EH (cell line): ENCODE data around the gene CHAT.

Source experiments
- DNase-seq: peaks from one replicate; pipeline ENCODE4 v3.0.0-alpha.2; 2015; ENCODE audit warnings: low read depth

Gene CHAT

DNA sequence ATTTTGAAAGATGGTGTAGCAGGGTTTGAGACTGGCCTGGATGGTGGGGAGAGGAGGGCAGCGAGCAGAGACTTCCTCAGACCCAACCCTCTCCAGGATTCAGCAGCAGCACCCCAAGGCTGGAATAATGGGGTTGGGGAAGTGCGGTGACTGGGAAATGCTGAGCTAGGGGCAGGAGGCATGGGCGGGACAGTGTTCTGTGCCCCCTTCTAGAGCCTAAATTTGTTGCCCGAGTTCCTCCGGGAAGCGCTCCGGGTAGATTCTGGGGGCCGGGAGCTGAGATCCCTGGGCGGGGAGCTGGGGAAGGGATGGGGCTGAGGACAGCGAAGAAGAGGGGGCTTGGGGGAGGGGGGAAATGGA, at the start of gene CHAT:
CHAT (plus strand) TSS at position 156 of the 360 bp plus-strand sequence; CDS start at position 309, 153 bp downstream.
- DNase-seq, result no peak

GRCh38 chr10:49564461-49565009, 49.3 kb upstream of the CHAT start:
- peak; percentile 72 for DNase-seq

DNA sequence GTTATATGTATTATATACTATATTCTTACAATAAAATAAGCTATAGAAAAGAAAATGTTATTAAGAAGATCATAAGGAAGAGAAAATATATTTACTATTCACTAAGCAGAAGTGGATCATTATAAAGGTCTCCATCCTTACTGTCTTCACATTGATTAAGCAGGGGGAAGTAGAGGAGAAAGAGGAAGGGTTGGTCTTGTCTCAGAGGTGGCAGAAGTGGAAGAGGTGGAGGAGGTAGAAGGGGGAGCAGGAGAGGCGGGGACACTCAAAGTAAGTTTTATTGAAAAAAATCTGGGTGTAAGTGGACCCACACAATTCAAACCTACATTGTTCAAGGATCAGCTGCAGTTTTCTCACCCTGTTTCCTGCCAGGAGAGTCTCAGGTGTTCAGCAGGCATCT, 46.0 kb upstream of the CHAT start:
- no peak for DNase-seq

DNA sequence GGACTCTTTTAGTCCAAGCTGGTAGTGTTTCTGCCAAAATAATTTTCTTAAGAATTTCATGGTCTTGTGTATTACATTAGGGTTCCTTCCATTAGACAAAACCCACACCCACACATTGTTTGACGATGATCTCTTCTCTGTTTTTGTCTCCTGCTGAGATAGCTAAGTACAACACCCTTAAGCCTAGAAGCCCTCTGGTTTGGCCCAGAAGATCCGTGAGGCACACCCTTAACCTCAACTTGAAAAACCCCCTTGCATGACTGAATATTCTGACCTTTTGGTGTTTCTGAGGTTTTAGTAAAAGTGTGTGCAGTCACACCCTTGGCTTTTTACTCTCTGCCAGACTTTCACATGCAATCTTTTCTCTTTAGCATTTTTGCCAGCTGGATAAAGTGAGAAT, 45.6 kb upstream of the CHAT start:
- DNase-seq, result peak; percentile 89

- DNase-seq, result peak; percentile 77
Observed at GRCh38 chr10:49569031-49569631, 44.7 kb upstream of the CHAT start.

DNA sequence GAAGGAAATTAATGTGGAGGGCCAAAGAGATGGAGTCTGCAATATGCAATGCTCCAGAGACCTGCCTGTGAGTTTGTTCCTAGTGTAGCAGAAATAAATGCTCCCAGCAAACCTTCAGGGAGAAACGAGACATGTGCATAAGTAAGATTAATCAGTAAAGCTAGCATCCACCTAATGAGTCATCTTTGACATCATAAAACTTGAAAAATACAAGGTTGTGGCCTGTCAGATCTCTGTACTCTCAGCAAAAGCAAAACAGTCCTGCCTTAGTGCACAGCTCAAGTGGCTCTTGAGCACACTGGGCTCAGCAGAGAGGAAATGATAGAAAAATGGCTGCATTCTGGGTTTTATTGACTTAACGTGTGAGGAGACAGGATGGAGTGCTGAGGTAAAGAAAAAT, 42.4 kb upstream of the CHAT start:
- peak; percentile 50 for DNase-seq

- no peak for DNase-seq
Observed at GRCh38 chr10:49572594-49573114, 41.2 kb upstream of the CHAT start.

DNA sequence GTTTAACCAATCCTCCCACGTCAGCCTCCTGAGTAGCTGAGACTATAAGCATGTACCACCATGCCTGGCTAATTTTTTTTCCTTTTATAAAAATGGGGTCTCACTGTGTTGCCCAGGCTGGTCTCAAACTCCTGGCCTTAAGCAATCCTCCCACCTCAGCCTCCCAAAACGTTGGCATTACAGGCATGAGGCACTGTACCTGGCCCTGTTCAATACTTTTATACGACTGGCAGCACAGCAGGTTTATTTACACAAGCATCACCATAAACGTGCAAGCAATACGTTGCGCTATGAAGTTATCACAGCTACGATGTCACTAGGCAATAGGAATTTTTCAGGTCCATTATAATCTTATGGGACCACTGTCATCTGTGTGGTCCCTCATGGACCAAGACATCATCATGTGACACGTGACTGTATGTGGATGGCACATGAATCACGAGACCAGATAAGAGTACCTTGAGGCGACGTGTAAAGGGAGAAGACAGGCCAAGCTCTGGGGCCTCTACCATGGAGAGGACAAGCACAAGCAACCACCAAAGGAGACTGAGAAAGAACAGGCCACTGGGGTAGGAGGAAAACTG, 38.3 kb upstream of the CHAT start:
- no peak for DNase-seq

DNA sequence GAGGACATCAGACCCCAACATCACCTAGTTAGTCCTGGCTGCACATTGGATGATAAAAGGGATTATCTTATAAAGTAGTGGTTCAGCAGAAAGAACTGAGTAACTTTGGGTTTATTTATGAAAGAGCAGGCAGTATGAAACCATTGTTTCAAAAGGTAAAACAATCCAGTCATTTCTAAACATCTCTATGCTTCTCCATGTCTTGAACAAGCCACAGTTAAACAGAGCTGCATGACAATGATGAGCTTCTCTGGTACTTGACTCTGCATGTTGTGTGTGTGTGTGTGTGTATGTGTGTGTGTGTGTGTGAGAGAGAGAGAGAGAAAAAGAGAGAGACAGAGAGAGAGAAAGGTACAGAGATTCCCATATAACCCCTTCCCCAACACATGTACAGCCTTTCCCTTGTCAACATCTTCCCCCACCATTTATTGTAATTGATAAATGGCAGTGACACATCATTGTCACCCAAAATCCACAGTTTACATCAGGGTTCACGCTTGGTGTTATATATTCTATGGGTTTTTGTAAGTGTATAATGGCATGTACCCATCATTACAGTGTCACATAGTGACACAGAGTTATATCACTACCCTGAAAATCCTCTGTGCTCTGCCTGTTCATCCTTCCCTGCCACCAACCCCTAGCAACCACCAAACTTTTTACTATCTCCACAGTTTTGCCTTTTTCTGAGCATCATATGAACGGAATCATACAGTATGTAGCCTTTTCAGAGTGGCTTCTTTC, 36.5 kb upstream of the CHAT start:
- DNase-seq, result no peak

GRCh38 chr10:49578392-49578791, 35.4 kb upstream of the CHAT start:
- DNase-seq, result no peak

- peak; percentile 91 for DNase-seq
Observed at GRCh38 chr10:49579621-49580020, 34.2 kb upstream of the CHAT start.

DNA sequence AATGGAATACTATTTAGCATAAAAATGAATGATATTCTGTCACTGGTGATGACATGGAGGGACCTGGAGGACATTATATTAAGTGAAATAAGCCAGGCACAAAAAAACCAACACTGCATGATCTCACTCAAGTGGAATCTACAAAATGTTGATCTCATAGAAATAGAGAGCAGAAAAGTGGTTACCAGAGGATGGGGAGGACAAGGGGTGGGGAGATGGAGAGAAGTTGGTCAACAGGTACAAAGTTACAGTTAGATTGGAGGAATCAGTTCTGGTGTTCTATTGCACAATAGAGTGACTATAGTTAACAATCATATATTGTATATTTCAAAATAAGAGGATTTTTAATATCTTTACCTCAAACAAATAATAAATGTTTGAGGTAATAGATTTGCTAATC, 28.4 kb upstream of the CHAT start:
- peak; percentile 65 for DNase-seq

DNA sequence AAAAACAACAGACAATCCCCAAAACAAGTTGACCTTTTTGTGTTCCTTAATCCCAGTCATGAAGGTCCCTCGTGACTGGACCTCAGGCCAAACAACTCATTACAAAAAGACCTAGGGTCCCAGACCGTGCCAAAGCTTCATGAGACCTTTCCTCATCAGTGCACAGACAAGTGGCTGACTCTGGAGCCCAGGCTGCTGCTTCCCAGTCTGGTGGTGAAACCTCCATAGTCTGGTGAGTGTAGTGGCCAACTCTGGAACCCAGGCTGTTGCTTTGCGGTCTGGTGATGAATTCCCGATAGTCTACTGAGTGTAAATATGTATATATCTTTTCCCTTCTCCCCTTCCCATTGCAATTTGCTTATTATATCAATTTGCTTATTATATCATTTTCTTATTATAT, 25.9 kb upstream of the CHAT start:
- no peak for DNase-seq

DNA sequence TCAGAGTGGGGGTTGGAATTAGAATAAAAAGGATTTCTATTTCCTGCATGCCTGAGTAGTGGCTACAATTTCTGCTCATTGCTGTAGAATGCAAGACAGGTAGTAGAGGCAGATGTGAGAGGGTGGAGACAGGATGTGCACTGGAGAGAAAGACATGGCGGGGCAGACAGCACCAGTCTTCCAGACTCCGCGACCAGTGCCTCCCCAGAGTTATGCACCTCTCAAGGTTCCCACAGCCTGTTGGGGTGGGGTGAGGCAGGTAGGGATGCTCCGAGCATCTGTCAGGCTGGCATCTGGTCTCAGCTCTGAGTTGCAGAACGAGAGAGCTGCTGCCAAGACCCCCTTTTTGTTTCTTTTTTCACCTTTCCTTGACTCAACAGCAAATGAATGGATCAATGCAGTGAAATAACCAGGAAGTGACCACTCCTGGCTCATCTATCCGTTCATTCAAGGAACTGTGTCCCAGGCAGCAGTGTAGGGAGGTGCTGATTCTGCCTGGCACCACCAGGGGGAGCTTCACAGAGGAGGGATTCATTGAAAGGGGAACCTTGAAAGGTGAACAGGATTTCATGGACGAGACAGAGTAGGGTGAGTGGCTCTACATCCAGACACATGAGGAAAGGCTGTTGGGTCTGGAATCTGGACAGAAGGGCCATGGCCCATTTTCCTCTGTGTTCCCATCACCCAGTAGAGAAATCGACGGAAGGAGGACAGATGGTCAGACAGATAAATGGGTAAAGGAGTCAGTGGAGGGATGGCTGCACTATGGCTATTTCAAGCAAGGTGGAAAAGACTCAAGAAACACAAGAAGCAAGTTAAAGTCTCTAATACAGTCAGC, 20.9 kb upstream of the CHAT start:
- DNase-seq, result peak; percentile 70

GRCh38 chr10:49593564-49593875, 20.3 kb upstream of the CHAT start:
- DNase-seq, result no peak

DNA sequence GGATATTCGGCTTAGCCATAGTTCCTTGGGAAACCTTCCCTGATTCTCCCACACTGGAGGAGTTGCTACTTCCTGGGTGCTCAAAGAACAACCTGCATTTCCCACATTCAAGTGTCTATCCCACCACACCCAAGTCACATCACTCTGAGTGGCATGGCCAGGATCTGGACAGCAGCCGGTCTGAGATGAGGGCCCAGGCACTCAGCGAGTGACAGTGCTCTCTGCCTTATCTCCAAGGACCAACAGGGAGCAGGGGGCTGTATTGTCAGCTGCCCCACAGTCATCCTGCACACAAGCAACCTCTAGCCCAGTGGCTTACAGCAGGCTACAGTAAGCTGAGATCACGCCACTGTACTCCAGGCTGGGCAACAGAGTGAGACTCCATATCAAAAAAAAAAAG, 19.8 kb upstream of the CHAT start:
- DNase-seq, result no peak

GRCh38 chr10:49594594-49594993, 19.2 kb upstream of the CHAT start:
- peak; percentile 77 for DNase-seq

DNA sequence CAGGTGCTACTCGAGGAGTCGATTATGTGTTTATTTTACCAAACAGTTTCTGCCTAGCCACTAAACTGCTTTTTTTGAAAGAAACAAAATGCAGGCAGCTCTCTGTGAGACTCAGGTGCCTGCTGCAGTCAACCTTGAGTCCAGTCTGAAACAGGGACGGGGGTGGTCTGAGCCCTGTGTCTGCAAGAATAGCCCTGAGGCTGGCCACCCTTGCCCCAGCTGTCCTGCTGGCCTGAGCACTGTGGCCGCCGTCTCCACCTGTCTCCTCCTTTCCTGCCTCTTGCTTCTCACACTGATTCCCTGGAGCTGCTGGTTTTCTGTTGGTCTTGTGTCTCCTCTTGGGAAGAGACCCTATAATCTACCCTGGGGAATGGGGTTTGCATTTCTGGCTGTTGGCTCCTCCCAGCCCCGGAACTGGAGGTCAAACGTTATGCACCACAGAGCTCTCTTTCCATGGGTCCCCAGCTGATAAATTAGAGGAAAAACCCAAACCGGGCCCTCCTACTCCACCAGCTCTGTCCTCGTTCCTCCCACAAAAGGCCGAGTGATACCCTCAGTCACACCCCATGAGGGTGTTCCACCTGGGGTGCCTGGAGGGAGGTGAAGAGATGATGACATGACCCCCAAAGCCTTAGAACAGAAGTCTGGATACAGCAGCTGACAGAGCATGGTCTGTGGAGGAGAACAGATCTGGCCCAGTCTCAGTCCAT, 18.7 kb upstream of the CHAT start:
- no peak for DNase-seq

DNA sequence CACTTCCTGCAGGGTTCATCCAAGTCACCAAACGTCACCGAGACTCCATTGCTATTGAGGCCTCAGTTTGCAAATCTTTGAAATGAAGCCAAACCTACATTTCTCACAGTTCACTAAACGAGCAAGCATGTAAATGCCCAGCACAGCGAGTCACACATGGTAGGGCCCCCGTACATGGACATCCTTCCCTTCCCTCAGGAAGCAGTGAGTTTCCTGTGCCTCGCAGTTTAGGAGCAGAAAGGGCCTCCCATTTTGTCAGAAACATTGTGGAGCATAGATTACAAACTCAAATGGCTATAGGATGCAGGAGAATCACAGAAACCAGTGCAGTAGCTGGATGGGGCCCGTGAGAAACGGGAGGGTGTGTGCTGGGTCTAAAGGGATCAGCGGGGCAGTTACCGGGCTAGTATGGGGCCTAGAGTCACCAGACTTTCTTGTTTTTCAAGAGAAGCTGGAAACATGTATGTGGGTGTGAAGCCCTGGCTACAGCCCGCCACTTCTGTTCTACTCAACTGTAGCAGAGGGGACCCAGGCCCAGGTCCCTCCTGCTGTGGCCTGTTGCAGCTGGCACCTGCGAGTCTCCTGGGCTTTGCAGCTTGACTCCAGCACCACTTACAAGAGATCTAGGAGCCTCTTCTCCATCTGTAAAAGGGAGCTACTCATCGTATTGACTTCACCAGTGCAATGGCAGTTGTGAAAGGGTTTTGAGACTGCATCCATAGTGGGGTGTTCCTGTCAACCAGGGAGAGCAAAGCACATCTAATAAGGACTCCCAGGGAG, 17.9 kb upstream of the CHAT start:
- DNase-seq, result peak; percentile 70

DNA sequence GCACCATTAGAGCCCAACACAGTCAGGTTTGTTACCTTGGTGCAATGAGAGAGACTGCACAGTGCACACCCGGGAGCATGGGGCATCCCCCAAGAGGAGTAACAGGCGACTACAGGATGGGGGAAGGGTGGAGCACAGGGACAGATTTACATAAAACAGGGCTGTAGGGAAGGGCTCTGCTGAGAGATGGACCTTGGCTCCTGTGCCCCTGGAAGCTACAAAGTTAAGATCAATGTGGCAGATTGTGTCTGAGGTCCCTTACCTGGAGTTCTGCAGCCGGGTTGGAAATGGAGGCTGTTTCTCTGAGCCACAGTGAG, 17.4 kb upstream of the CHAT start:
- DNase-seq, result no peak

GRCh38 chr10:49596836-49597235, 17.0 kb upstream of the CHAT start:
- no peak for DNase-seq
